Hepatic stellate cell (primary cell): ENCODE data around the gene TMEM200C.
"Not testable (repeated sequence)": the region's sequence is repeated elsewhere in the genome, so short reads cannot be mapped to it uniquely, and the experiment has no call there.

ENCODE experiments used
- DNase-seq: peaks from one replicate; pipeline ENCODE4 v3.0.0; 2011; ENCODE audit warnings: low spot score

TMEM200C gene

GRCh38 chr18:5891854-5892215, 3.5 kb downstream of the TMEM200C start:
- no peak for DNase-seq

GRCh38 chr18:5891184-5891853, 4.0 kb downstream of the TMEM200C start:
- no peak for DNase-seq

GRCh38 chr18:5890331-5891183, 4.8 kb downstream of the TMEM200C start:
- DNase-seq: no peak

- no peak for DNase-seq
Observed at GRCh38 chr18:5885361-5885760, 10.0 kb downstream of the TMEM200C start.

GRCh38 chr18:5884375-5884774, 10.9 kb downstream of the TMEM200C start:
- DNase-seq: no peak

GRCh38 chr18:5879479-5879882, 15.8 kb downstream of the TMEM200C start:
- DNase-seq: no peak

GRCh38 chr18:5876891-5877290, 18.4 kb downstream of the TMEM200C start:
- DNase-seq: no peak

- no peak for DNase-seq
Observed at GRCh38 chr18:5874336-5874735, 21.0 kb downstream of the TMEM200C start.

- no peak for DNase-seq
Observed at GRCh38 chr18:5872886-5873285, 22.4 kb downstream of the TMEM200C start.

GRCh38 chr18:5871426-5871825, 23.9 kb downstream of the TMEM200C start:
- DNase-seq: no peak

- peak; percentile 29 for DNase-seq
Observed at GRCh38 chr18:5868218-5868854, 27.0 kb downstream of the TMEM200C start.

- DNase-seq: no peak
Observed at GRCh38 chr18:5865521-5865920, 29.8 kb downstream of the TMEM200C start.

GRCh38 chr18:5862127-5862526, 33.2 kb downstream of the TMEM200C start:
- not testable (repeated sequence) for DNase-seq

GRCh38 chr18:5857180-5857579, 38.1 kb downstream of the TMEM200C start:
- no peak for DNase-seq

- DNase-seq: no peak
Observed at GRCh38 chr18:5853253-5853652, 42.1 kb downstream of the TMEM200C start.

GRCh38 chr18:5851998-5852397, 43.3 kb downstream of the TMEM200C start:
- DNase-seq: no peak

GRCh38 chr18:5842653-5843052, 52.7 kb downstream of the TMEM200C start:
- DNase-seq: no peak

- no peak for DNase-seq
Observed at GRCh38 chr18:5841518-5841917, 53.8 kb downstream of the TMEM200C start.

GRCh38 chr18:5840547-5840946, 54.8 kb downstream of the TMEM200C start:
- no peak for DNase-seq

GRCh38 chr18:5840025-5840424, 55.3 kb downstream of the TMEM200C start:
- DNase-seq: no peak

- DNase-seq: no peak
Observed at GRCh38 chr18:5839102-5839501, 56.2 kb downstream of the TMEM200C start.
